Peyer's patch (tissue), 4 donors: ENCODE data around the gene APOBEC3G.

Source experiments
- CTCF ChIP-seq, 6 experiments: fragments of 450-650 bp in 4 of 6; fragments of 200-600 bp in 2 of 6; sonication (generic) in 1 of 6; IDR thresholded peaks; one replicate each; pipeline ENCODE4 v1.5.1; 2017 to 2019; ENCODE audit warnings: antibody characterized with exemption in 6 of 6, mild to moderate bottlenecking in 3 of 6, moderate library complexity in 1 of 6
- POLR2A ChIP-seq, 2 donors: fragments of 450-650 bp; IDR thresholded peaks; one replicate each; pipeline ENCODE4 v1.5.1; 2017; ENCODE audit warnings: antibody characterized with exemption in 2 of 2, mild to moderate bottlenecking in 2 of 2, moderate library complexity in 2 of 2

GRCh38 chr22:39081016-39081415 is 3.9 kb downstream of the APOBEC3G start:
- TF ChIP-seq CTCF (IDR thresholded peaks at IDR 0.05) (no peak), POLR2A (IDR thresholded peaks at IDR 0.05) (no peak)
